ENCODE measurements around the gene CAMP. TPM values are rescaled to one million over a fixed set of nuclear protein-coding genes. Genes with fewer than 3 reads are reported as not detected.

The CAMP gene
- total RNA-seq, 2 donors from 2014 or later, result not detected

DNA sequence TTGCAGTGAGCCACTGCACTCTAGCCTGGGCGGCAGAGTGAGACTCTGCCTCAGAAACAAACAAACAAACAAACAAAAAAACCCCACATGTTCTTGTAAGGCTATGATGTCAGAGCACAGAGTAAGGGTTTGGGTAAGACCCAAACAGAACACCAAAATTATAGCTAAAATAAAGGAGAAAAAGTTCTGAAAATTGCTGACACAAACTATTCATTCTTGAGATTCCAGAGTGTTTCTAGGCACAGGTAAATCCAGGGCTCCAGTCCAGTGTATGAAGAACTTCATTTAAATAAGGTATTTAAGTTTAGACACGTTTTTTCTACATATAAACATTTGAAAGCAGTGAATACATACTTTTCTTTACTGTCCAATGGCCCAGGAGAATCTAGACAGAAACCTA, 39.0 kb upstream of the CAMP start:
- no peak for ATAC-seq
- 70 to 80% methylated on average over 2 of the region's 2 CpGs for WGBS, 2 donors
- no peak overlapping the region for H3K27ac ChIP-seq

DNA sequence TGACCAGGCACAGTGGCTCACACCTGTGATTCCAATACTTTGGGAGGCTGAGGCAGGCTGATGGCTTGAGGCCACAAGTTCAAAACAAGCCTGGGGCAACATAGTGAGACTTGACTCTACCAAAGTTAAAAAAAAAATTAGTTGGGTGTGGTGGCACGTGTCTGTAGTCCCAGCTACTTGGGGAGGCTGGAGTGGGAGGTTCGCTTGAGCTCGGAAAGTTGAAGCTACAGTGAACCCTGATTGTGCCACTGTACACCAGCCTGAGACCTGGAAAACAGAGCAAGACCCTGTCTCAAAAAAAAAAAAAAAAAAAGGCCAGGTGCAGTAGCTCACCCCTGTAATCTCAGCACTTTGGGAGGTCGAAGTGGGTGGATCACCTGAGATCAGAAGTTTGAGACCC, 38.2 kb upstream of the CAMP start:
- intact Hi-C loops (cut with DNase I), result no loop called here
- 92 to 98% methylated on average over 4 of the region's 4 CpGs for WGBS, 2 donors

More for the DNA sequence above, 39.0 kb upstream of the CAMP start:
- peaks cover 15% of the 10 kb centered on the region for H3K4me1 ChIP-seq
- no peak overlapping the region for H3K4me3 ChIP-seq
- intact Hi-C loops (cut with DNase I), result no loop called here
- no peak for DNase-seq
- TF ChIP-seq, protein P1, sequence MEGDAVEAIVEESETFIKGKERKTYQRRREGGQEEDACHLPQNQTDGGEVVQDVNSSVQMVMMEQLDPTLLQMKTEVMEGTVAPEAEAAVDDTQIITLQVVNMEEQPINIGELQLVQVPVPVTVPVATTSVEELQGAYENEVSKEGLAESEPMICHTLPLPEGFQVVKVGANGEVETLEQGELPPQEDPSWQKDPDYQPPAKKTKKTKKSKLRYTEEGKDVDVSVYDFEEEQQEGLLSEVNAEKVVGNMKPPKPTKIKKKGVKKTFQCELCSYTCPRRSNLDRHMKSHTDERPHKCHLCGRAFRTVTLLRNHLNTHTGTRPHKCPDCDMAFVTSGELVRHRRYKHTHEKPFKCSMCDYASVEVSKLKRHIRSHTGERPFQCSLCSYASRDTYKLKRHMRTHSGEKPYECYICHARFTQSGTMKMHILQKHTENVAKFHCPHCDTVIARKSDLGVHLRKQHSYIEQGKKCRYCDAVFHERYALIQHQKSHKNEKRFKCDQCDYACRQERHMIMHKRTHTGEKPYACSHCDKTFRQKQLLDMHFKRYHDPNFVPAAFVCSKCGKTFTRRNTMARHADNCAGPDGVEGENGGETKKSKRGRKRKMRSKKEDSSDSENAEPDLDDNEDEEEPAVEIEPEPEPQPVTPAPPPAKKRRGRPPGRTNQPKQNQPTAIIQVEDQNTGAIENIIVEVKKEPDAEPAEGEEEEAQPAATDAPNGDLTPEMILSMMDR (IDR thresholded peaks at IDR 0.05), result no peak
- no peak for TF ChIP-seq POLR2A (IDR thresholded peaks at IDR 0.05)
- H3K27me3 ChIP-seq, result no peaks in the 10 kb centered on the region
- H3K9me3 ChIP-seq, result no peaks in the 10 kb centered on the region
- H3K36me3 ChIP-seq (replicated peaks in 1 of 2; ENCODE audit: insufficient read depth in 1 of 2, low read depth in 2 of 2), result no peaks in the 10 kb centered on the region

DNA sequence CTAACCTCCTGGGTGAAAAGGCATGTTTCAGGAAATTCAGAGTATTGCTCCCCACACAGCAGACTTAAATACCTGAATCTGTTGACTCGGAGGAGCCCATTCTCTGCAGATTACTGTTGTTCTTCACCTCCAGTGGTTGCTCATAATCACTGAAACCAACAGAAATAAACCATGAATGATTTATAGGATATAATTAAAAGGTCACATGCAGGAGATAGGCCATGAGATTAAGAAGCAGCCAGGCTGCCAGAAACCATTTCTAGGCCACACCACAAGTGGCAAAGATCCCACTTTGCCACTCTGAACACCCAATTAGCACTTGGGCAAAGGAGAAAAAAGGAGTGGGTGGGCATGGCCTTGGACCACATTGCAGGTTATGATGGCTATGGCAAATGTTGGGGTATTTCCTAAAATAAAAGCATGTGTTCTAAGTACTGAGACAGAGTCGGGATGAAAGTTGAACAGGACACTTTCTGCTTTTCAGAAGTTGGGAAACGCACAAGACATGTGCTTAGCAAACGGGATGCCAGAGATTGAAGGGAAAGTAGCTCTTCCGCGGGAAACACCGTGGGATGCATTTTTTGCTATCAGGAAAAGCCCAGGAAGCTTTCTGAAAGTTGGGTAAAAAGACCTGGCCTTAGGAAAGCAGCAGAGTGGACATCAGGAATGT, 36.5 kb upstream of the CAMP start:
- H3K36me3 ChIP-seq (replicated peaks in 1 of 2; ENCODE audit: insufficient read depth in 1 of 2, low read depth in 2 of 2), result no peaks in the 10 kb centered on the region
- intact Hi-C loops (cut with DNase I), result no loop called here
- H3K4me3 ChIP-seq, result no peak overlapping the region
- no peak for ATAC-seq
- H3K4me1 ChIP-seq, result peaks cover 15% of the 10 kb centered on the region
- DNase-seq, result no peak
- peak overlapping the region in 1 of 4 donors; percentile 81 for H3K27ac ChIP-seq
- 35 to 49% methylated on average over 7 of the region's 7 CpGs for WGBS, 2 donors
- TF ChIP-seq, protein P1 (IDR thresholded peaks at IDR 0.05), result no peak
- no peak for TF ChIP-seq POLR2A (IDR thresholded peaks at IDR 0.05)
- H3K27me3 ChIP-seq, result no peaks in the 10 kb centered on the region
- H3K9me3 ChIP-seq, result no peaks in the 10 kb centered on the region

More for the DNA sequence above, 38.2 kb upstream of the CAMP start:
- TF ChIP-seq, protein P1 (IDR thresholded peaks at IDR 0.05), result no peak
- no peak for TF ChIP-seq POLR2A (IDR thresholded peaks at IDR 0.05)
- H3K4me3 ChIP-seq, result no peak overlapping the region
- no peaks in the 10 kb centered on the region for H3K27me3 ChIP-seq
- H3K27ac ChIP-seq, result no peak overlapping the region
- H3K36me3 ChIP-seq (replicated peaks in 1 of 2; ENCODE audit: insufficient read depth in 1 of 2, low read depth in 2 of 2), result no peaks in the 10 kb centered on the region
- H3K9me3 ChIP-seq, result no peaks in the 10 kb centered on the region
- ATAC-seq (no peak), DNase-seq (no peak)
- peaks cover 15% of the 10 kb centered on the region for H3K4me1 ChIP-seq

DNA sequence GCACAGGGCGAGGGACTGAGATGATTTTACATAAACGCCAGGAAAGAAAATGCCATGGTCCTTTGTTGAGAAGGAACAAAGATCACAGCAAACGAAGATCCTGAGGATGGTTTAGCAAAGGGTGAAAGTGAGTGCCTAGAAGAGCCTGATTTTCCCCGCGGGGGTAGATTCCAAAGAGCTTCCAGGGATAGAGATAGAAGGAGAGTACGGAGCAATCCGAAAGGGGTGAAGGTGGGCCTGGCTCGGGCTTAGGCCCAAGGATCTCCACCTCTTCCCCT, 36.1 kb upstream of the CAMP start:
- H3K9me3 ChIP-seq, result no peaks in the 10 kb centered on the region
- DNase-seq (no peak), ATAC-seq (no peak)
- peaks cover 15% of the 10 kb centered on the region for H3K4me1 ChIP-seq
- peak overlapping the region in 1 of 4 donors; percentile 81 for H3K27ac ChIP-seq
- TF ChIP-seq POLR2A (IDR thresholded peaks at IDR 0.05), result no peak
- TF ChIP-seq, protein P1 (IDR thresholded peaks at IDR 0.05), result no peak
- H3K27me3 ChIP-seq, result no peaks in the 10 kb centered on the region
- H3K36me3 ChIP-seq (replicated peaks in 1 of 2; ENCODE audit: insufficient read depth in 1 of 2, low read depth in 2 of 2), result no peaks in the 10 kb centered on the region
- intact Hi-C loops (cut with DNase I), result no loop called here
- WGBS, 2 donors, result 11% methylated on average over 8 of the region's 8 CpGs
- H3K4me3 ChIP-seq, result peak overlapping the region; percentile 44 to 55

All from body of pancreas (tissue), 4 donors.